Renal pelvis (tissue), 4 donors: ENCODE data around the gene RSPH6A. TPM values are rescaled to one million over a fixed set of nuclear protein-coding genes. Genes with fewer than 3 reads are reported as not detected.
"Not testable (repeated sequence)": the region's sequence is repeated elsewhere in the genome, so short reads cannot be mapped to it uniquely, and the experiment has no call there.

Source experiments
- DNase-seq: peaks from one replicate; pipeline ENCODE4 v3.0.0-alpha.2; 2013
- polyA plus RNA-seq, 3 donors: library from polyadenylated mRNA; unstranded; fragments of 120-200 nt; gene quantifications; one replicate each; pipeline ENCODE4 v1.2.1, GENCODE V29; 2013; ENCODE audit not compliant: insufficient read length in 3 of 3

RSPH6A gene
- polyA plus RNA-seq, 3 donors, result not detected

GRCh38 chr19:45804140-45804958 lies 10.8 kb downstream of the RSPH6A start:
- DNase-seq, result no peak

DNA sequence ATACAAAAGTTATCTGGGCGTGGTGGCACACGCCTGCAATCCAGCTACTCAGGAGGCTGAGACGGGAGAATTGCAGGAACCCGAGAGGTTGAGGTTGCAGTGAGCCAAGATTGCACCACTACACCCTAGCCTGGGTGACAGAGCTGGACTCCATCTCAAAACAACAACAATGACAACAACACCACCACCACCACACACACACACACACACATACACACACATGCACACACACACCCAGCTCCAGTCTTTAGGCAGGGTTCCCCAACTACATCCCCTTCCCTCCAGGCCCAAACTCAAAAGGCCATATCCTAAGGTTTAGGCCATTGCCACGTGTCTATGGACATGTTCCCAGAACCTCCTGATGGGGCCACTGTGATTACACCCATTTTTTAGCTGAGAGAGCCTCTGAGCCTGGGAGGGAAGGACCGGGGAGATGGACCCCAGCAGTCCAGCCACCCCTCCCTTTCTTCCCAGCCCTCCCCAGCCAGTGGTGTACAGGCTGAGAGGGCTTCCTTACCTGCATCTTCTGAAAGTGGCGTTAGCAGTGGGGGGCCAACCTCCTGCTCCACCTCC lies 13.4 kb downstream of the RSPH6A start:
- DNase-seq, result no peak

- no peak for DNase-seq
Measured at GRCh38 chr19:45800070-45800553, 15.0 kb downstream of the RSPH6A start.

DNA sequence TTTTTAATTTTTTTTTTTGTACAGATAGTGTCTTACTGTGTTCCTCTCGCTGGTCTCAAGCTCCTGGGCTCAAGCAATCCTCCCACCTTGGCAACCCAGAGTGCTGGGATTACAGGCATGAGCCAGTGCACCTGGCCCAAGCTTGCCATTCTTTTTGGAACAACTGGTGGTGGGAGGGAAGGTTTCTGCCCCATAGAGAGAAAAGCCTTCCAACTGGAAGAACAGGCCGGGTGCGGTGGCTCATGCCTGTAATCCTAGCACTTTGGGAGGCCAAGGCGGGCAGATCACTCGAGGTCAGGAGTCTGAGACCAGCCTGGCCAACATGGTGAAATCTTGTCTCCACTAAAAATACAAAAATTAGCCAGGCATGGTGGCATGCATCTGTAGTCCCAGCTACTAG lies 15.6 kb downstream of the RSPH6A start:
- DNase-seq, result not testable (repeated sequence)

DNA sequence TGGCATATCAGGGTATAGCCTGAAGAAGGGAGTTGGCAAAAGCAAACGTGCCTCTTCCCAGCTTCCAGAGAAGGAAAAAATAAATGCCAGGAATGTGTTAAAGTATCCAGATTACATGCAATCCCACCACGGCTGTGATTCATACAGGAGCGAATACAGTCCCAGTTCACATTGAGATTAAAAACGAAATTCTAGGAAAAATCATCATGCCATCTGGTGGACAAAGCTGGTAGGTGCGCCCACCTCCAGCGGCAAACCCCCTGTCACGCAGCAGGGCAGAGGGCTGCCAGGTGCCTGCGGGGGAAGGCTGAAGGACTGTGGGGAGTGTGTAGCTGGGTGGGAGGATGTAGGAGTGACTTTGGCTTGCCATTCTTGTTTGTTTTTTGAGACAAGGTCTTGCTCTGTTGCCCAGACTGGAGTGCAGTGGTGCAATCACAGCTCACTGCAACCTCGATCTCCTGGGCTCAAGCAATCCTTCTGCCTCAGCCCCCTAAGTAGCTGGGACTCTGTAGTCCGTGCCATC lies 16.1 kb downstream of the RSPH6A start:
- peak; percentile 86 for DNase-seq

DNA sequence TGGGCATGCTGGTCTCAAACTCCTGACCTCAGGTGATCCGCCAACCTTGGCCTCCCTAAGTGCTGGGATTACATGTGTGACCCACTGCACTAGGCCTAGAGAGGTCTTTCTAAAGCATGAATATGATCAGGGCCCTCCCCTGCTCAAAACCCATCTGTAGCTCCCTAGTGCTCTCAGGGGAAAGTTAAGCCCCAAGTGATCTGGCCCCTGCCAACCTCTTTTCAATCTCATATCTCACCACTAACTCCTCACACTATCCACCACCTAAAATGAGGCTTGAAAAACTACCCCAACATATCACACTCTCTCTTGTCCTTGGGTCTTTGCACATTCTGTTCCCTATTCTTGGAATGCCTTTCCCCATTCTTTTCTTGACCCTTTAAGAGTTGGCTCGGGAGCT lies 20.5 kb downstream of the RSPH6A start:
- no peak for DNase-seq

GRCh38 chr19:45793876-45794275 lies 21.2 kb downstream of the RSPH6A start:
- no peak for DNase-seq

DNA sequence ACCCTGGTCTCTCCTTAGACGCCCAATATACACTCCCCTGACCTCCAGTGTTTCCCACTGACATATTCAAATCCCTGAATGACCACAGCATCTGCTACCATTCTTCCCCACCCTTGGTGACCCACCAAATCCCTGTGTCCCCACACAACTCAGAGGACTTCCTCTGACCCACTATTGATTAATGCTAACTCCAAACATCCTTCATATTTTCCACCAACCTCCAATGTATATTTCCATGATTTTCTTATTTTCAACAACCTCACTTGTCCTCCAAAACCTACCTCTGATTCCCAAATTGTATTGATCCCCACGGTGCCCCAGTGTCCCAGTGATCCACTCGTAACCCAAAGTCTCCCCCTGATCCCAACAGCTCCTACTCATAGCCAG lies 21.9 kb downstream of the RSPH6A start:
- no peak for DNase-seq

GRCh38 chr19:45792470-45793177 lies 22.5 kb downstream of the RSPH6A start, which contains the start of gene DMWD:
Gene DMWD (minus strand): TSS chr19:45792845. CDS start chr19:45792756, 89 bp downstream.
- DNase-seq, result peak; percentile 99

DNA sequence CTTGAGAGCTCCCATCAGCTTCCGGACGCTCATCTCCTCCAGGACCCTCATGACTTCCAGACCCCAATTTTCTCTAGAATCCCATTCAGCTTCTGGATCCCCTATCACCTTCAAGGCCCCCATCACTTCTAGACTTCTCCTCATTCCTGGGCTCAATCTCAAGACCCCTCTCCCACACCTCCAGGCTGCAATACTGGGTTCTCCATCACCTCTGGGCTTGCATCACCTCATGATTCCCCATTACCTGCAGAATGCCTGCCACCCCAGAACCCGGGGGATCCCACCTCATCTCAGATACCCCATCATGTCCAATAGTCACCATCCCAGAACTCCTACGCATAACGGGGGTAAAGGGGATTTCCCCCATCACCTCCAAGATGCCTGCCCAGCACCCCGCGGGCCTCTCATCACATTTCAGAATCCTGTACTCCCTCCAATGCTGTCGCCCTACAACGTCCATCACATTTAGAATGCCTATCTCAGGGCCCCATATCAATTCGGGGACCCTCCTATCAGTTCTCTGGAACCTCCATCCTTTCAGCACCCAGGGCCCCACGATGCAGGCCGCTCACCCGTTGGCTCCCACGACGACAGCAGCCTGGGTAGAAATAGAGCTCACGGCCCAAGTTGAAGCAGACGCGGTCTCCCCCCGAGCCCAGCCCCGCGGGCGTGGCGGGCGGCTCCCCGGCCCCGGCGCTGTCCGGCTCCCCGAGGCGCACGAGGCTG lies 23.2 kb downstream of the RSPH6A start:
- no peak for DNase-seq

DNA sequence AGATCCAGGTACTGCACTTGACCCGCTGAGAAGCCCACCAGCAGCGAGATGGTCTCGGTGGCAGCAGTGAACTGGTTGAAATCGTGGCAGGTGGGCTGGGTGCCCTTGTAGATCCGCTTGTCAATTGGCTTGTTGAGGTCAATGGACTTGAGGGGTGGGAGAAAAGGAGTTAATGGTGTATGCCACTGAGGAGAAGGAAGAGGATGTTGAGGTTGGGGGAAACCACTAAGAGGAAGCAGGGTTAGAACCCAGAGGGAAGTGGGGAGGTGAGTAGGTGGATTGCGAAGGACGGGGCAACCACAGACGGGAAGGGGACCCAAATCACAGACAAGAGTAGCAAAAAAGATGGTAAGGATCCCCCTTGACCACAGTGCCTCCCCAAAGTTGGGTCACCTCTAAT lies 24.2 kb downstream of the RSPH6A start:
- no peak for DNase-seq

DNA sequence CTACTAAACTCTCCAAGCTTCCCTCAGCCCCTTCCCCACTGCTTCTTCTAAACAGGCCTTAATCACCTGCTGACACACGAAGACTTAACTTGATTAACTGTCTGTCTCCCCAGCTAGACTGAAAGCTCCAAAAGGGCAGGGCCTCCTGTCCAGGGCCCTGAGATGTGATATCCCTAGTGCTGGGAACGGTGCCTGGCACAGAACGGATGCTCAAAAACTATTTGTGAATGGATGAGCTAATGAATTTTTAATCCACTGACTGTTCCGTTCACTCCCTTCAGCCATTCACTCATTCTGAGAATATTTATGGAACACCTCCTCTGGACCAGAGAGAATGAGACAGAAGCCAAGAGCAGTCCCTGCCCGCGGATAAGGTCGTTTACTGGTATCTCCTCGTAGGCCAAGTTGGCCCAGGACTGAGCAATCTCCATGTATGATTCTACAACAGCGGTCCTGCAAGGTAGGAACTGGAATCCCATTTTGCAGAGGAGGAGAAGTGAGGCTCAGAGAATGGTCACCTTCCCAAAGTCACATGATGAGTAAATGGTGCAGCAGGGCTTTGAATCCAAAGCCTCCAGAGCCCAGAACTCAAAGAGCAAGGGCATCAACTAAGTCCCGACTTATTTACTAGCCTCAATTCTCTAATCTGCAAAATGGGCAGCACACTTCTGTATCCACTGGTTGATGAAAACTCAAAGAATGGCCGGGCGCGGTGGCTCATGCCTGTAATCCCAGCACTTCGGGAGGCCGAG lies 25.9 kb downstream of the RSPH6A start:
- no peak for DNase-seq

DNA sequence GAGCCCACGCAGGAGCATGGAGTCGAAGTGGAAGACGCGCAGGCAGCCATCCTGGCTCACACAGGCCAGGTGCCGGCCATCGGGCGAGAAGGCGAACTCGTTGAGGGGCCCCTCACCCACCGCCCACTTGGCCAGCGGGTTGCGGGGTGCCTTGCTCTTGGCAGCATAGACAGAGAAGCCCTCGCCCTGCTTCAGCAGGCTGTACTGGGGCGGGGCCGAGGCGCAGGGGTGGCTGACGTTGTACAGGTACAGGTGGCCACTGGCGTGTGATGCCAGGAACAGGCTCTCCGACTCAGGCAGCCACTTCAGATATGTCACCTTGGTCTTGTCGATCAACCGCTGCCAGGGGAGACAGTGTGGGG lies 28.6 kb downstream of the RSPH6A start:
- DNase-seq, result no peak

DNA sequence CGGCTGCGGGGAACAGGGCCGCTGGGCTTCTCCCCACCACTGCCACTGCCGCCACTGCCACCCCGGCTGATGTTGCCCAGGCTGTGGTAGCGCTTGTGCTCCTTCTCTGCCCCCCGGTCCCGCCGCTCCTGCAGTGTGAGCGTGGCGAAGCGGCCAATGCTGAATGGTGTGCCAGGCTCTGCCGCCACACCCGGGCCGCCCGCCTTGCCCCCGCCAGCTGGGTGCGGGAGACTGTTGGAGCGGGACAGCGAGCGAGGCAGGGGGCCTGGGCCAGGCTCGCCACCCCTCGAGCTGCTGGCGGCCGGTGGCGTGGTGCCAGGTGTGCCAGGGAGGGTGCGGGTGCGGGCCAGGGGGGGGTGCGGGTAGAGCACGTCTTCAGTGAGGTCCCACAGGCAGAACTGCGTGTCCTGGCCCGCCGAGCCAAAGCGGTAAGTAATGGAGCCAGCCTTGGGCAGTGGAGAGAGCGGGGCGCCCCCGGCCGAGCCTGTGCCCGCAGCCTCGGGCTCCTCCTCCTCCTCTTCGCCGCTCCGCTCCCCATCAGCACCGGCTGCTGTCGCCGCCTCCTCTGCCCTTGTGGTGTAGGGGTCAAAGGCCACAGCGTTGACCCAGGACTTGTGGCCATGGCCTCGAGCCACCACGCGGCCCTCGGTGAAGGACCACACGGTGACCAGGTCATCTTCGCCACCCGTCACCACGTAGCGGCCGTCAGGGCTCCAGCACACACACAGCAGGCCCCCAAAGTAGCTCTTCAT lies 29.2 kb downstream of the RSPH6A start:
- no peak for DNase-seq

DNA sequence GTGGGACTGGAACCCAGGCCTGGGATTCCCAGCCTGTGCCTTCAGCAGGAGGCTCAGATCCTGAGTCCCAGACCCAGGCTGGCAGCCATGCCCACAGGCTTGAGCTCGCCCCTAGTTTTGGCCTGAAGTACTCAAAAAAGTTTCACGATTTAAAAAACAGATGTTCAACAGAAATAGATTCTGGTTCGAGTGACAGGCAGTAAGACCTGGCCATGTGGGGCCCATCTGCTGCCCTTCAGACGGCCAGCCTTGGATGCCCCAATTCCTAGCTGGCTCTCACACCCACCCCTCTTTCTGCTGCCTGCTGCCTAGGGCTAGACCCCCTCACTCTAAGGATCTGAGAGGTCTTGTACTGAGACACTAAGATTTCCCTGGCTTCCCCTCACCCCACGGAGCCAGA lies 30.0 kb downstream of the RSPH6A start:
- no peak for DNase-seq

DNA sequence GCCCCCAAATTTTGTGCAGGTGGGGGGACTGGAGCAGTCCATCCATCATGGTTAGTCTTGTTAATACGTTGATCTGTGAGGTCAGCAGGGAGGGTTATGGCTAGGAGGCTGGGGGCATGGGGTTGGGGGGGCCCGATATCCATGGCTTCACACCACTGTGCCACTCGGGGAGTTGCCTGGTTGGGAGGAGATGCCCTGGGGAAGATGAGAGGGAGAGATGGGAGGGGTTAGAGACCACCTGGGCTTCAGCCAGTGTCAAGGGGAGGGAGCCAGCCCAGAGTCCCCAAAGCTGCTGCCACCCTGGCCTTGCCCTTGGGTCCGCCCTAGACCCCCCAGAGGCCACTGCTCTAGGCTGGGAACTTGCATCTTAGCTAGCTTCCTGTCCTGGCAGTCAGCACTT lies 31.0 kb downstream of the RSPH6A start:
- DNase-seq, result no peak

DNA sequence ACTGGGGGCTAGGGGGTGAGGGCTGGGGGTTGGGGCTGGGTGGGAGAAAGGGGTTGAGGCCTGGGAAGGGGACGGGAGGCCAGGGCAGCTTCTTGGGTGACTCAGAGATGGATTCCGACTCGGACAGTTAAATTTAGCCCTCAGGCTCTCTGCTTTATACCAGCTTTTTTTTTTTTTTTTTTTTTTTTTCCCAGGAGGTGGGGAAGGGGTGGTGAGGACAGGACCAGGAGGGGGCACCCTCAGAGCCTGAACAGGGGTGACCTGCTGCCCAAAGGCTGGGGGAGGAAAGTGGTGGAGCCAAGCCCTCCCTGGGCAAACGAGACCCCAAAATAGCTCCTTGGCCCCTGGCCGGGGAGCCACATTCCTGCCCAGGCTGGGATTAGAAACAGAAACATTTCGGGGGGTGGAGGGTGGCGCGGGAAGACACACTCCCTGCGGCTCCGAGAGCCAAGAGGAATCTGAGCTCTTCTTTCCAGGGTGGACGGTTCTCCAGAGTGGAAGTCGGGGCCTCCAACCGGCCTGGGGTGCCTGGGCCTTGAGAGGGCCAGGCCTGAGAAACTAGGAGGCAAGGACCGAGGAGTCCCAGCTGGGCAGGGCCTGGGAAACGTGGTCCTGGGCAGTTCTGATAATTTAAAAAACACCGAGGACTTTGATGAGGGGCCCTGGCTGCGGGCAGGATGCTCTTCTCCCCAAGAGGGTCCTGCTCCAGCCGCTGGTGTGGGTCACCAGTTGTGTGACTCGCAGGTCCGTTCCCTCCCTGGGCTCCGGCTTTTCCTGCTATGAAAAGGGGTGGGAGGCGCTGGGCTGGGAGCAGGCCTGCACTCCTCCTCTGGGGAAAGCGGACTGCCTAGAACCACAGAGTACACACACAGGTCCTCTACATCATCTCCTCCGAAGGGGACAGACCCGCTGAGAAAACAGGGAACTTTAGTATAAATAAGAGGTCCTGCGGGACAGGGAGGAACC lies 32.0 kb downstream of the RSPH6A start:
- DNase-seq, result no peak

GRCh38 chr19:45782162-45782691 lies 32.9 kb downstream of the RSPH6A start, which contains the start of gene DMPK:
Gene DMPK (minus strand): TSS chr19:45782490. CDS start chr19:45782352, 138 bp downstream.
- no peak for DNase-seq
